Measurements from ENCODE around the gene MAP2K5. TPM values are rescaled to one million over a fixed set of nuclear protein-coding genes. Genes with fewer than 3 reads are reported as not detected.
A peak's percentile ranks its signal among the peaks of the same experiment; 100 is the strongest.

The MAP2K5 gene
- total RNA-seq, 1 donor, result 7.3 TPM

- H3K4me1 ChIP-seq (ENCODE audit: insufficient read depth, low read length), result peaks cover 62% of the 10 kb centered on the region
- peaks cover 83% of the 10 kb centered on the region for H3K27me3 ChIP-seq (ENCODE audit: insufficient read depth, low read length)
- no peaks in the 10 kb centered on the region for H3K9me3 ChIP-seq (ENCODE audit: low read depth, low read length)
- no peak overlapping the region for H3K4me3 ChIP-seq (ENCODE audit: low read length)
These were observed 283.6 kb downstream of the MAP2K5 start for GRCh38 chr15:67825881-67826716.

DNA sequence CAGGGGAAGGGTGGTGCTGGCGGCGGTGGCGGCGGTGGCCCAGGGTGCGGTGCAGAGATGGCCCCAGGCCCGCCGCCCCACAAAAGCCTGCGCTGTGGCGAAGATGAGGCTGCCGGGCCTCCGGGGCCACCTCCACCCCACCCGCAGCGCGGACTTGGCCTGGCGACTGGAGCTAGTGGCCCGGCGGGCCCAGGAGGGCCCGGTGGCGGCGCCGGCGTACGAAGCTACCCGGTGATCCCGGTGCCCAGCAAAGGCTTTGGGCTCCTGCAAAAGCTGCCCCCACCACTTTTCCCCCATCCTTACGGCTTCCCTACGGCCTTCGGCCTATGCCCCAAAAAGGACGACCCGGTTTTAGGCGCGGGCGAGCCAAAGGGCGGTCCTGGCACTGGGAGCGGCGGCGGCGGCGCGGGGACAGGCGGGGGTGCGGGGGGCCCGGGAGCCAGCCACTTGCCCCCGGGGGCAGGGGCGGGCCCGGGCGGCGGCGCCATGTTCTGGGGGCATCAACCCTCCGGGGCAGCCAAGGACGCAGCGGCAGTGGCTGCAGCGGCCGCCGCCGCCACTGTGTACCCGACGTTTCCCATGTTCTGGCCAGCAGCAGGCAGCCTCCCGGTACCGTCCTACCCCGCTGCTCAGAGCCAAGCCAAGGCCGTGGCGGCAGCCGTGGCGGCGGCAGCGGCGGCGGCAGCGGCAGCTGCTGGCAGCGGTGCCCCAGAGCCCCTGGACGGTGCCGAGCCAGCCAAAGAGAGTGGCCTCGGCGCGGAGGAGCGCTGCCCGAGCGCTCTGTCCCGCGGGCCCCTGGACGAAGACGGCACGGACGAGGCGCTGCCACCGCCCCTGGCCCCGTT is 284.4 kb downstream of the MAP2K5 start:
- Histone ChIP-seq H3K9me3 (ENCODE audit: low read depth, low read length) (no peaks in the 10 kb centered on the region), H3K4me3 (ENCODE audit: low read length) (no peak overlapping the region), H3K27me3 (ENCODE audit: insufficient read depth, low read length) (peaks cover 82% of the 10 kb centered on the region), H3K4me1 (ENCODE audit: insufficient read depth, low read length) (peaks cover 60% of the 10 kb centered on the region)

GRCh38 chr15:67827562-67828277 is 285.2 kb downstream of the MAP2K5 start:
- H3K4me3 ChIP-seq (ENCODE audit: low read length), result no peak overlapping the region
- H3K9me3 ChIP-seq (ENCODE audit: low read depth, low read length), result no peaks in the 10 kb centered on the region

GRCh38 chr15:67828278-67828968 is 285.9 kb downstream of the MAP2K5 start:
- no peaks in the 10 kb centered on the region for H3K9me3 ChIP-seq (ENCODE audit: low read depth, low read length)
- H3K4me1 ChIP-seq (ENCODE audit: insufficient read depth, low read length), result peaks cover 60% of the 10 kb centered on the region
- H3K4me3 ChIP-seq (ENCODE audit: low read length), result no peak overlapping the region
- peaks cover 86% of the 10 kb centered on the region for H3K27me3 ChIP-seq (ENCODE audit: insufficient read depth, low read length)

More at GRCh38 chr15:67827562-67828277, 285.2 kb downstream of the MAP2K5 start:
- peaks cover 82% of the 10 kb centered on the region for H3K27me3 ChIP-seq (ENCODE audit: insufficient read depth, low read length)
- H3K4me1 ChIP-seq (ENCODE audit: insufficient read depth, low read length), result peaks cover 59% of the 10 kb centered on the region

GRCh38 chr15:67828969-67829646 is 286.6 kb downstream of the MAP2K5 start:
- H3K27me3 ChIP-seq (ENCODE audit: insufficient read depth, low read length), result peaks cover 87% of the 10 kb centered on the region
- H3K4me3 ChIP-seq (ENCODE audit: low read length), result no peak overlapping the region
- H3K9me3 ChIP-seq (ENCODE audit: low read depth, low read length), result no peaks in the 10 kb centered on the region
- H3K4me1 ChIP-seq (ENCODE audit: insufficient read depth, low read length), result peaks cover 60% of the 10 kb centered on the region

DNA sequence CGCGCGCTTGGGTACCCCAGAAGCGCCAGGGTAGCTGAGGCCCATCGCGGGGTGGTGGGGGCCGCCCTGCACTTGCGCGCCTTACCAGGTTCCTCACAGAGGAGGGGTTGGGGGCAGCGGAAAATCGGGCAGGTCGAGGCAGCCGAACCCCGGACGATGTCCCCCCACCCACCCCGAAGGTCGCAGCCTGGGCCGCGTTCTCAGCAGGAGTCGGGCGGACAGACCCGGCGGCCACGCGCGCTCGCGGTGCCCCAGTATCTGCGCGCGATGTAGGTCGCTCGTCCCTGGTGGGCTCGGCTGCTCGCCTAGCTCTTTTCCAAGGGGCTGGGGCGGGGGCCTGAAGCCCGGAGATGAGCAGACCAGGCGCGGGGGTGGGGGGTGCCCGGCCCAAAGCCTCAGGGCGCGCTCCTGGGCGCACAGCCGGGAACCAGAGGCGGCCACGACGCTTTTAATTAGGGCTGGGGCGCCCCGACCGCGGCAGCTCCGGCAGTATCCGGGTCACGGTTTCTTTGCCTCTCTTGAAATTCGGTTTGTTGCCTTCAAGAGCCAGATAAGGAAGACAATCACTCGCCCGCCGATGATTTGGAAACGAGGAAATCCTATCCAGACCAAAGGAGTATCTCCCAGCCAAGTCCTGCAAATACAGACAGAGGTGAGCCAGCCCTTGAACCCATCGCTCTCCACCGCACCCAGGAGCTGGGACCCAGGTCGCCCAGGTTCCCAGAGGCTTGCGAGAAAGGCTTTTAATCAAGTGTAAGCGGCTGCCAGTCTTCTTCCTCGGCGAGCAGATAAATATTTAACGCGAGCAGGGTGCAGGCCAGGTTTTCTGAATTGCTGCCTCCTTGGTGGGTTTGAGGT is 287.4 kb downstream of the MAP2K5 start:
- no peak overlapping the region for H3K4me3 ChIP-seq (ENCODE audit: low read length)
- H3K4me1 ChIP-seq (ENCODE audit: insufficient read depth, low read length), result peaks cover 62% of the 10 kb centered on the region
- no peaks in the 10 kb centered on the region for H3K9me3 ChIP-seq (ENCODE audit: low read depth, low read length)
- H3K27me3 ChIP-seq (ENCODE audit: insufficient read depth, low read length), result peaks cover 87% of the 10 kb centered on the region

DNA sequence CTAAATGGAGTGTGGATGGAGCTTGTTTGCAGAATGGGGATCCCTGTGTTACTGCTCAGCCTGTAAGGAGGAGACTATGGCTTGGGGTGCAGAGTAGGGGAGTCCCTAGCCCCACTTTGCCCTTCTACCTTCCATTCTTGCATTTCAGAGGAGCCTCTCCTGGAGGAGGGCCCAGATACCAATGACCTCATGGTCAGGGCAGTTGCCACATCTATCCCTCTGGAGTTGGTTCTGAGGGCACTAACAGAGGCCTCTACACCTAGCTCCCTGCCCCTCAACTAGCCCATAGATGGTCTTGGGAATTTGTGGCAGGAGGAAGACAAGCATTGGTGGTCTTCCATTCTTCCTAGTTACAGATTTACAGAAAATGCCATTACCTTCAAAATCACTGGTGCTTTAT is 288.9 kb downstream of the MAP2K5 start:
- peaks cover 64% of the 10 kb centered on the region for H3K4me1 ChIP-seq (ENCODE audit: insufficient read depth, low read length)
- H3K27me3 ChIP-seq (ENCODE audit: insufficient read depth, low read length), result peaks cover 89% of the 10 kb centered on the region
- H3K4me3 ChIP-seq (ENCODE audit: low read length), result no peak overlapping the region
- no peaks in the 10 kb centered on the region for H3K9me3 ChIP-seq (ENCODE audit: low read depth, low read length)

DNA sequence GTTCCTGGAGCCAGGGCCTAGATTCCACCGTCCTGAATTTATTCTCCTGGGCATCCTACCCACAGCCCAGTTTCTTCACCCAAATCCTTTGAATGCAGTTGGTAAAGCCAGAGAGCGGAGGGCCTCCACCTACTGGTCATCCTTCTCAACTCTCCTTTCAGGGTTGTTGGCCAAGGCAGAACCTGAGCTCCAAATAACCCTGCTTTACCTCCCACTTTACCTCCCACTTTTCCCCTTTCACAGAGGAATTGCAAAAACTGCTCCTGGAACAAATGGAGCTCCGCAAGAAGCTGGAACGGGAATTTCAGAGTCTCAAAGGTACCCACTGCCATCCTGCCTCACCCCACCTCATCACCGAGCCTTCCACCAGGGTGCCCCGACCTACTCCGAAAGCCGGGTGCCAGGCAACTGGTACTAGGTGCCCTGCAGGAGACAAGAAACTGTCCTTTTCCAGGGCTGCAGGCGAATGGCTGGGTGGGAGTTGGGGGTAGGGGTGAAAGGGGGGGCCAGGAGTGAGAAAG is 289.6 kb downstream of the MAP2K5 start:
- no peak overlapping the region for H3K4me3 ChIP-seq (ENCODE audit: low read length)
- peaks cover 84% of the 10 kb centered on the region for H3K27me3 ChIP-seq (ENCODE audit: insufficient read depth, low read length)
- no peaks in the 10 kb centered on the region for H3K9me3 ChIP-seq (ENCODE audit: low read depth, low read length)
- H3K4me1 ChIP-seq (ENCODE audit: insufficient read depth, low read length), result peaks cover 66% of the 10 kb centered on the region

DNA sequence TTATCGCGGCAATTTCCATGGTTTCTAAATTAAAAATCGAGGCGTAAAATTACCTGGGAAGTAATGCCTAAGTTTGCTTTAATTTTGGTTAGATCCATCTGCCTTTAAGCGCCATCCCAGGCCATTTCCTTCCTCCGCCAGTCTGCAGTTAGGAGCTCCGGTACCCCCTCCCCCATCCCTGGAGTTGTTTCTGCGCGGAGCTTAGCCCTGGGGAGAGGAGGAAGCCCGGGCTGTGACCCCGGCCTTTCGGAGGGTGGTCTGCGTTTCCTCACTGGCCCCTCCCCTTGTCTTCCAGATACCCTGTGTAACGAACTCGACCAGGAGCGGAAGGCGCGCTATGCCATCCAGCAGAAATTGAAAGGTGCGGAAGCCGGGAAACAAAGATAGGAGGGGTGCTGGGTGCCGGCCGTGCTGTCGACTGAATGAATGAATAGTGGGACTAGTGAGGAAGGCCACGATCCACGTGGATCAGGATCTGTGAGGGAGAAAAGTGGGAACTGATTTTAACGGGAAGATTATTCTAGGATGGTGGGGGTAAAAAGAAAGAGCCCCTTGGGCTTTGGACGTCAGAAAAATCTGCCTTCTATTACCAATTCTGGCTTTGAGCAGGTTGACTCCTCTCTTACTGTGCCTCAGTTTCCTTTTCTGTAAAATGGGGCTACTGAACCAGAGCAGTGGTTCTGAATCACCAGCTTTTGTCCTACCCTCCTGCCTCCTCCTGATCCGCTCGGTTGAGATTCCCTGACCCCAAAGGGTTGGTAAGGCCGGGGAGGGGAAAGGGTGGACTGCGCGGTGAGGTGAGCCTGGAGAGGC is 290.6 kb downstream of the MAP2K5 start:
- Histone ChIP-seq H3K4me1 (ENCODE audit: insufficient read depth, low read length) (peaks cover 66% of the 10 kb centered on the region), H3K9me3 (ENCODE audit: low read depth, low read length) (no peaks in the 10 kb centered on the region), H3K4me3 (ENCODE audit: low read length) (no peak overlapping the region), H3K27me3 (ENCODE audit: insufficient read depth, low read length) (peaks cover 78% of the 10 kb centered on the region)

- peaks cover 66% of the 10 kb centered on the region for H3K4me1 ChIP-seq (ENCODE audit: insufficient read depth, low read length)
- H3K27me3 ChIP-seq (ENCODE audit: insufficient read depth, low read length), result peaks cover 70% of the 10 kb centered on the region
- no peak overlapping the region for H3K4me3 ChIP-seq (ENCODE audit: low read length)
These were observed 291.4 kb downstream of the MAP2K5 start for GRCh38 chr15:67833710-67834511.

GRCh38 chr15:67834581-67835296 is 292.2 kb downstream of the MAP2K5 start:
- H3K9me3 ChIP-seq (ENCODE audit: low read depth, low read length), result no peaks in the 10 kb centered on the region
- H3K4me3 ChIP-seq (ENCODE audit: low read length), result peak overlapping the region; percentile 16
- peaks cover 63% of the 10 kb centered on the region for H3K4me1 ChIP-seq (ENCODE audit: insufficient read depth, low read length)
- peaks cover 63% of the 10 kb centered on the region for H3K27me3 ChIP-seq (ENCODE audit: insufficient read depth, low read length)

More at GRCh38 chr15:67833710-67834511, 291.4 kb downstream of the MAP2K5 start:
- no peaks in the 10 kb centered on the region for H3K9me3 ChIP-seq (ENCODE audit: low read depth, low read length)

All from mononuclear cell (primary cell).